T follicular helper cell (primary cell): Measurements from ENCODE around the gene ZNF646.
"Not testable (repeated sequence)": the region's sequence is repeated elsewhere in the genome, so short reads cannot be mapped to it uniquely, and the experiment has no call there.

ENCODE experiments used
- DNase-seq: peaks from one replicate; pipeline ENCODE4 v3.0.0-alpha.2; 2020; ENCODE audit warnings: low read depth

The ZNF646 gene

GRCh38 chr16:31084584-31085302 lies 10.5 kb downstream of the ZNF646 start:
- DNase-seq: no peak

- no peak for DNase-seq
Measured at GRCh38 chr16:31085411-31085810, 11.2 kb downstream of the ZNF646 start.

DNA sequence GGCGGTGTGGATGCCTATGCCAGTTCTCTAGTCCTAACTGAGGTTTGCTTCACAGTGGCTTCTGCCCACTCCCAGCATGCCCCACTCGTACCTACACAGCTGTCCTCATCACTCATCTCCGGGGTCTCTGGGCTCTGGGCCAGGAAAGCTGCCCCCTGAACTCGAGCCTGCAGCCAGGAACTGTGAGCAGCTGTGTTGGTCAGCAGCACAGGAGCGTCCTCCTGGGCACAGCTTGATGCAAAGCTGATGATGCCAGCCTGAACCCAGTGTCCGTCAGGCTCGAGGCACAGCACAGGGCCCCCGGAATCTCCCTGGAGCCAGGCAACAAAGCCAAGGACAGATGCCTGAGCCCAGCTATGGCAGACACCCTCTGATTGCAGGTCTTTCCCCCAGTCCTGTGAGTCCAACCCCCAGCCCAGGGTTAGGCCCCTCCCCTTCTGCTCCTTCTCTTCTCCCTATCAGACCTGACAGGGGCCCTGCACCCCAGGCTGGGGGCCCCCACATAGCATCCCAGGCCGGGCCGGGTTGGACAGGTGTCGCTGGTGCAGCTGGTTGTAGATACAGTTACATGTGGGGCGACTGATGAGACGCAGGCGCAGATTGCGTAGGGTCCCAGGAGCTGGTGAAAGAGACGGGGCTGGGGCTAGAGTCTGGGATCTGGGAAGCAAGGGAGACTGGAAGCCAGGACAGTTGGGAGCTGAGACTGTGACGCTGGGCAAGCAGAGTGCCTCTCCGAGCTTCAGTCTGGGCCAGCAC lies 11.8 kb downstream of the ZNF646 start:
- DNase-seq: no peak

GRCh38 chr16:31086629-31086906 lies 12.3 kb downstream of the ZNF646 start:
- DNase-seq: no peak

DNA sequence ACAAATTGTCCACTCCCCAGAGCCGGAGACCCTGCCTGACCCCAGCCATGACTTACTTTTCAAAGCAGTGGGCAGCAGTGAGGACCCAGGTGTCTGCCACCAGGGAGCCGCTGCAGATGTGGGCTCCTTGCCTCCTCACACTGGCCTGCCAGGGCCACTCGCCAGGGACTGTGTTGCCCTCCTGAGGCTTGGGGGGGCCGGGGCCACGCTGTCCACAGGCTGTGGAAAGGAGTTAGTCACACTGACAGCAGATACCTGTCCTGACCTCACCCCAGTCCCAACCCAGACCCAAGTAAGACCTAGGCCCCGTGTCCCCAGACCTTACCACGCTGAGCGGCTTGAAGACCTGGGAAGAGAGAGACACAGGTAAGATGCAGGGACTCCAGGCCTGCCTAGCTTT lies 13.3 kb downstream of the ZNF646 start:
- DNase-seq: no peak

DNA sequence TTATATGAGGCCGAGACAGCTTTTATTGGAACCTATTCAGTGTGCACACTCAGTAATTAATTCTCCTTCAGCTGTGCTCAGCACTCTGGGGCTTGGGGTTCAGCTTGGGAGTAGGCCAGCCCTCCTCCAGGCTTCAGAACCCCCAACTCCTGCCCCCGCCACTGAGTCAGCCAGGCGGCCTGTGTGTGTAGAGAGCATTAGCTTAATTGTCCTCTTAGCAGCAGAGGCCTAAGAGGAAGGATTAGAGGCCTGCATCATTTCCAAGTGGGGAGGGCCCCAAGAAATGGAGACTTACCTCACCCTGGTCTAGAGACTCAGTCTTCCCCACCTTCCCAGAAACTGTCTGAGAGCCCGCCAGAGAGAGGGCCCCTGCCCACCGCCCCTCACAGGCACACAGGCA lies 13.7 kb downstream of the ZNF646 start:
- DNase-seq: no peak

DNA sequence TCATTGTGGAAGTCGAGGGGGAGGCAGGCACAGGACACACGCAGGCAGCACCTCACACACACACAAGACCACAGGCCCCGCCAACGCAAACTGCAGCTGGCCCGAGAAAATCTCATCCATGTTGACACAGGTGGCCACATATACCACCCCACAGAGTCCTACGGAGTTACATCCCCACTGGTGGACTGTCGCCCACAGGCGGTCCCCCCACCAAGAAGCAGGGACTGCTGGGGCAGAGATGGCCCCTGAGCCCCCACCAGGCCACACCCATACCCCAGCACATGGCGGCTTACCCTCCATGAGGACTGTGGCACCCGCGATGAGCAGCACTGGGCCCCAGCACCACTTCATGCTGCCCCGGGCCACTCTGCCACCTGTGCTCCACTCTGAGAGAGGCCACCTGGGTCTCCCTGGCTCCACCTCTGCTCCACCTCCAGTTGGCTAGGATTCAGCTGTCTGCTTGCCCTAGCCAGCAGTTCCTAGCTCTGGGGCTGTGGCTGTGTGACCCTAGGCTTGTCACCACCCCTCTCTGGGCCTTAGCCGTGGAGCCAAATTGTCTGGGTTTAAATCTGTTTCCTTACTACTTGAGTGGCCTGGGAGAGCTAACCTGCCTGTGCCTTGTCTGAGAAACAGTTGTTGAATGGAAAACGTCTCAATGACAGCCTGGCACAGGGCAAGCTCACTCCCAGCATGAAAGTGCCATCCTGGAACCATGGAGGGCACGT lies 14.4 kb downstream of the ZNF646 start, which contains the start of gene PRSS53:
Gene PRSS53, minus strand, starts transcription at position 485 of the 725 bp plus-strand sequence. Its CDS starts 134 bp downstream, at position 351.
- DNase-seq: no peak

GRCh38 chr16:31089199-31089598 lies 15.0 kb downstream of the ZNF646 start:
- no peak for DNase-seq

DNA sequence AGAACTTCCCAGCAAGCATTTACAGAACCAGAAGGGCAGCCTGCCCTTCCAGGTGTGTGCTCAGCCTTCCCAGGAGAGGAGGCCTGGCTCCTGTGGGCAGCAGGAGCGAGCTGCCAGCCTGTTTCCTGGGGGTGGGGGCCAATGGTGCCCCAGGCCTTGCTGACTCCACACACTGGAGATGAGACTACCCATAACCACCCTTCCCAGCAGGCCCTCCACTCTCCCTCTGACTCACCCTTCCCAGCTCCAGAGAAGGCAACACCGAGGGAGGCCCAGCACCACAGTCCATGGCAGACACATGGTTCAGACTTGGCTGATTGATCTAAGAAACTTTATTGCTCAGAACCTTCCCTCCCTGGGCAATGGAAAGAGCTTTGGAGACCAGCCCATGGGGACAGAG lies 16.3 kb downstream of the ZNF646 start:
- DNase-seq: no peak

DNA sequence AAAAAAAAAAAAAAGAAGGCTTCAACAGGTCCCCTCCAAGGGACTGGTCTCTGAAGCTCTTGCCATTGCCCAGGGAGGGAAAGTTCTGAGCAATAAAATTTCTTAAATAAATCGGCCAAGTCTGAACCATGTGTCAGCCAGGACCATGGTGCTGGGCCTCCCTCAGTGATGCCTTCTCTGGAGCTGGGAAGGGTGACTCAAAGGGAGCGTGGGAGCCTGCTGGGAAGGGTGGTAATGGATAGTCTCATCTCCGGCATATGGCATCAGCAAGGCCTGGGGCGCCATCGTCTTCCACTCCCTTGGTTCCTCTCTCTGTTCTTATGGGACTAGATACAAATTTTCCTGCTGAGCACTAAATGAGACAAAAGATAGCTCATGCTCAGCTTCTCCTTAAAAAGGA lies 18.1 kb downstream of the ZNF646 start:
- DNase-seq: no peak

DNA sequence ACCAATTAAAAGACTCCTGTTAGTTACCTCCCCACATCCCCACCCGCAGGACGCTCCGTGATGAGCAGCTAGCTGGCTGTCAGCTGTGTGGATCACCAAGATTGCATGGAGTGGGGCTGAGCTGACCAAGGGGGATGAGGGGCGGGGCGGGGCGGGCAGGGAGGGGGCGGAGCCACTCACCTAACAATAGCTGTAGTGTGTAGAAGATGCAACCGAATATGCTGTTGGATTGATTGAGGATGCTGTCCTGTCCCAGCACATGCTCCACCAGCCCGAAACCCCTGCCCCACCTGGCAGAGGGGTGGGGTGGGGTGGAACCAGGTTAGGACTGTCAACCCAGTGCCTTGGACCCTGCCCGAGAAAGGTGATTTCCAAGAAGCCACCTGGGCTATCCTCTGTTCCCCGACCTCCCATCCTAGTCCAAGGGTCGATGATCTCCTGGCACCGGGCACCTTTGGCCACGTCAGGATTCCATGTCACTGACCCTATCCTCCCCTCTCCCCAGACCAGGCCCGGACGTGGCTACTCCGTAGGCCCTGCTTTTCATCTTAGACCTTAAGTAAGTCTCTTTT lies 19.0 kb downstream of the ZNF646 start:
- no peak for DNase-seq

- no peak for DNase-seq
Measured at GRCh38 chr16:31094088-31094423, 19.8 kb downstream of the ZNF646 start.

DNA sequence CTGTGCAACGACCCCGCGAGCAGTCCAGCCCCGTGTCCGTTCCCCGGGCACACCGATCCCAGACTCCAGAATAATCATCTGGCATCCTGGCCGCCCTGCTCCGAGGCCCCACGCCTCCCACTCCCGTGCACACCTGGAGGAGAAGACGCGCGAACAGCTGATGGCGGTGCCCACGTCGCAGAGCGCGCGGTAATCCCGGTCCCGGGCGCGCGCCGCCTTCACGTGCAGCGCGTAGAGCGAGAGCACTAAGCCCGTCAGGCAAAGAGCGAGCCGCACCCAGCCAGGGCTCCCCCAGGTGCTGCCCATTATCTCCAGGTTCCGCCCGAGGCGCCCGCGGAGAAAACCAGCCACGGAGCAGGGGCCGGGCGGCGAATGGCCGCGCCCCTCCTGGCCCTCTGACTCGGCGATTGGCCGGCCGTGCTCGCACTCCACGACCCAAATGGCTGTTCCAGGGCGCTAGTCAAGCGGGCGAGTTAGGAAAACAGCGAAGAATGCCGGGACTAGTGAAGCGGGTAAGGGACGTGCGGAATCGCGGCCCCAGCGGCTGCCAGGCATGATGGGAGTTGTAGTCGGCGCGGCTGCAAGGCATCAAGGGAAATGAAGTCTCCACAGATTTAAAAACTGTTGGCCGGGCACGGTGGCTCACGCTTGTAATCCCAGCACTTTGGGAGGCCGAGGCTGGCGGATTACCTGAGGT lies 20.4 kb downstream of the ZNF646 start, which contains the start of gene VKORC1:
Gene VKORC1, minus strand, starts transcription at position 374 of the 697 bp plus-strand sequence. Its CDS starts 68 bp downstream, at position 306.
- peak; percentile 77 for DNase-seq

- DNase-seq: no peak
Measured at GRCh38 chr16:31099860-31100638, 25.8 kb downstream of the ZNF646 start.

GRCh38 chr16:31100876-31101641 lies 26.8 kb downstream of the ZNF646 start:
- not testable (repeated sequence) for DNase-seq

DNA sequence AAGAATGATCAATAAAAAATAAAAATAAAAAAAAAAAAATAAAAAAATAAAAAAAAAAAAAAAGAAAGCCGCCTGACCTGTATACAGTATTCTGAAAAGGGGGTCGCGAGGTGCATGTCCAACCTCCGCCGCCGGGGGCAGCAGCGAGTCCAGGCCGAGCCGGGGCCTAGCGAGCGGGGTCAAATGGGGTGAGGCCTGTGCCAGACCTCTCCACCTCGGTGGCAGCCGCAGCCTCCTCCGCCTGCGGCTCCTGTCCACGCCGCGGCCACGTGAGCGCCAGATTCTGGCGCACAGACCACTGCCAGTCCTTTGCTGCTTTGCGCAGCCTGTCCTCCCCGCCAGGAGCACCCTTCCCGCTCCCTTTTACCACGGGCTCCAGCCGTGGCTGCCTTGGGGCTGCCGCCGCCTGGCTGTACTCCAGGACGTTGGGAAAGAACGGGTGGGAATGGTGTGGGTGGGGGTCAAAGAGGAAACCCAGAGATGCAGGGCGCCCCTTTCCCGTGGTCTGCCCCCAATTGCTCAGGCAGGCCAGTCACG lies 31.5 kb downstream of the ZNF646 start:
- peak; percentile 60 for DNase-seq

DNA sequence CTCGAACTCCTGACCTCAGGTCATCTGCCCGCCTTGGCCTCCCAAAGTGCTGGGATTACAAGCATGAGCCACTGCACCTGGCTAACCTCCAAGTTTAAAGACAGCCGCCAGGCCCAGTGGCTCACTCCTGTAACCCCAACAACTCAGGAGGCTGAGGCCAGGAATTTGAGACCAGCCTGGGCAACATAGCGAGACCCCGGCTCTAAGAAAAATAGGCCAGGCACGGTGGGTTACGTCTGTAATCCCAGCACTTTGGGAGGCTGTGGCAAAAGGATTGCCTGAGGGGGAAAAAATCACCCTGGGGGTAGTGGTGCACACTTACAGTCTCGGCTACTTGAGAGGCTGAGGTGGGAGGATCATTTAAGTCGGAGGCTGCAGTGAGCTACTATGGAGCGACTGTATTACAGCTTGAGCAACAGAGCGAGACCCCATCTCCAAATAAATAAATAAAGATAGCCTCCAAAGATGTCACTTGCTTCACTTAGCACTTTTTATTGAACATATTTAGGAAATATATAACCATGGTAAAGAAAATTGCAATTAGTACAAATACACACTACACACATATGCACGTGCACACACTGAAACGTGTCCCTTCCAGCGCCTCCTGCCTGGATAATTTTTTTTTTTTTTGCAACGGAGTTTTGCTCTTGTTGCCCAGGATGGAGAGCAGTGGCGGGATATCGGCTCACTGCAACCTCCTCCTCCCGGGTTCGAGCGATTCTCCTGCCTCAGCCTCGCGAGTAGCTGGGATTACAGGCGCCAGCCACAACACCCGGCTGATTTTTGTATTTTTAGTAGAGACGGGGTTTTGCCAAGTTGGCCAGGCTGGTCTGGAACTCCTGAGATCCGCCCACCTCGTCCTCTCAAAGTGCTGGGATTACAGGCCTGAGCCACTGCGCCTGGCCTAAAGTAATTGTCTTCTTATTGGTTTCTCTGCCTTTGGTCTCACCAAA lies 32.6 kb downstream of the ZNF646 start:
- DNase-seq: no peak

GRCh38 chr16:31107465-31107867 lies 33.2 kb downstream of the ZNF646 start:
- no peak for DNase-seq
